Smooth muscle cell of bladder (primary cell): ENCODE data around the gene MRPL19. TPM values are rescaled to one million over a fixed set of nuclear protein-coding genes. Genes with fewer than 3 reads are reported as not detected.

ENCODE experiments used
- total RNA-seq: library from RNA; depleted of rRNA; stranded (reverse); fragments of >200 nt; gene quantifications from 2 replicates; pipeline ENCODE4 v1.2.3, GENCODE V29; 2014

Gene MRPL19
- total RNA-seq = 24.0 and 33.3 TPM in 2 replicates

GRCh38 chr2:75646583-75647425 is at the start of gene MRPL19:
TSS of gene MRPL19 (plus strand) at chr2:75646783. CDS start at chr2:75646808, 25 bp downstream.

GRCh38 chr2:75710577-75711253 is 64.1 kb downstream of the MRPL19 start, which contains the start of gene GCFC2:
TSS of gene GCFC2 (minus strand) at chr2:75710915. CDS start at chr2:75710855, 60 bp downstream.

Other genes starting within 250 kb of the MRPL19 start
- gene EVA1A, start 85.8 kb upstream of the MRPL19 start, total RNA-seq = 13.2 and 13.4 TPM in 2 replicates
- 7.5 and 10.1 TPM in 2 replicates for gene GCFC2, start 64.1 kb downstream of the MRPL19 start, total RNA-seq